Activated CD8-positive, alpha-beta memory T cell treated with anti-CD3 and anti-CD28 coated beads, Interleukin-2, amount 50 U/mL, for 1 hour (primary cell): Measurements from ENCODE around the gene NELFB.
A peak's percentile ranks its signal among the peaks of the same experiment; 100 is the strongest.

ENCODE experiments used
- DNase-seq: peaks from one replicate; pipeline ENCODE4 v3.0.0-alpha.2; 2020; ENCODE audit errors: extremely low read depth

NELFB gene

GRCh38 chr9:137303151-137303892 lies 48.2 kb downstream of the NELFB start:
- DNase-seq, result no peak

GRCh38 chr9:137303893-137304382 lies 48.8 kb downstream of the NELFB start:
- no peak for DNase-seq

GRCh38 chr9:137304383-137305059 lies 49.4 kb downstream of the NELFB start:
- DNase-seq, result no peak

GRCh38 chr9:137305060-137305797 lies 50.1 kb downstream of the NELFB start:
- DNase-seq, result peak; percentile 29

GRCh38 chr9:137305798-137306065 lies 50.6 kb downstream of the NELFB start:
- DNase-seq, result no peak

- no peak for DNase-seq
Measured at GRCh38 chr9:137306066-137306849, 51.1 kb downstream of the NELFB start.

GRCh38 chr9:137306850-137307254 lies 51.7 kb downstream of the NELFB start:
- DNase-seq, result no peak

- no peak for DNase-seq
Measured at GRCh38 chr9:137307255-137308056, 52.3 kb downstream of the NELFB start.

- DNase-seq, result no peak
Measured at GRCh38 chr9:137308057-137308619, 53.0 kb downstream of the NELFB start.

GRCh38 chr9:137309368-137310188 lies 54.5 kb downstream of the NELFB start:
- no peak for DNase-seq

GRCh38 chr9:137310189-137311052 lies 55.3 kb downstream of the NELFB start:
- DNase-seq, result no peak

GRCh38 chr9:137311171-137311985 lies 56.3 kb downstream of the NELFB start:
- DNase-seq, result no peak

- no peak for DNase-seq
Measured at GRCh38 chr9:137311986-137312851, 57.1 kb downstream of the NELFB start.

GRCh38 chr9:137312852-137313325 lies 57.8 kb downstream of the NELFB start:
- no peak for DNase-seq

- no peak for DNase-seq
Measured at GRCh38 chr9:137313326-137313936, 58.3 kb downstream of the NELFB start.

GRCh38 chr9:137313956-137314560 lies 58.9 kb downstream of the NELFB start:
- no peak for DNase-seq
